ENCODE data around the gene FKBP5.

GRCh38 chr6:35643162-35643535, 45.6 kb downstream of the FKBP5 start:
- no peak for TF ChIP-seq CTCF (IDR thresholded peaks at IDR 0.05; ENCODE audit: low read length)
- TF ChIP-seq EZH2 (optimal IDR thresholded peaks at IDR 0.05; ENCODE audit: low read depth, low read length), result no peak

Data from MM.1S (cell line).